Tongue (tissue), 3 donors: ENCODE results near the gene BABAM2. TPM values are rescaled to one million over a fixed set of nuclear protein-coding genes. Genes with fewer than 3 reads are reported as not detected.

ENCODE experiments used
- DNase-seq: peaks from one replicate; pipeline ENCODE4 v3.0.0-alpha.2; 2015
- small RNA-seq: library from RNA; depleted of rRNA; stranded (forward); fragments of <200 nt; gene quantifications from one replicate; pipeline ENCODE3, GENCODE V24; 2014; ENCODE audit warnings: low replicate concordance
- total RNA-seq: library from RNA; depleted of rRNA; stranded (reverse); fragments of >200 nt; gene quantifications from one replicate; pipeline ENCODE4 v1.2.3, GENCODE V29; 2014

The BABAM2 gene
- total RNA-seq, 1 donor from 2014 or later, result 16.1 TPM

DNA sequence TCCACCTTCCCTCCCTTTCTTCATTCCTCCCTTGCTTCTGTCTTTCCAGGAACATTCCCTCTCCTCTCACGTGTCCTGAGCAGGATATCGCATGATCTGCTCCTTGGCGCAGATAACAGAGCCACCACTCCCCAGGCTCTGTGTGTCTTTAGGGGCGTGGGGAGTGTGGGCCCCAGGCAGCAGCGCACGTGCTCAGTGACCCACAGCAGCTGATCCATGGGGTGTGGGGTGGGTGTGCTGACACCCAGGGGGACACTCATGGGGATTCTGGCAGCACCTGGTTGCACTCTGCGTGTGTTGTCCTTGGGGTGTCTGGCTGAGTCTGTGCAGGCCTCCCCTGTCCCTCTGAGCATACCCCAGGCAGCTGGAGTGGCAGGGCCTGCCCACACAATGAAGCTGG lies 492.2 kb downstream of the BABAM2 start:
- DNase-seq, result no peak

DNA sequence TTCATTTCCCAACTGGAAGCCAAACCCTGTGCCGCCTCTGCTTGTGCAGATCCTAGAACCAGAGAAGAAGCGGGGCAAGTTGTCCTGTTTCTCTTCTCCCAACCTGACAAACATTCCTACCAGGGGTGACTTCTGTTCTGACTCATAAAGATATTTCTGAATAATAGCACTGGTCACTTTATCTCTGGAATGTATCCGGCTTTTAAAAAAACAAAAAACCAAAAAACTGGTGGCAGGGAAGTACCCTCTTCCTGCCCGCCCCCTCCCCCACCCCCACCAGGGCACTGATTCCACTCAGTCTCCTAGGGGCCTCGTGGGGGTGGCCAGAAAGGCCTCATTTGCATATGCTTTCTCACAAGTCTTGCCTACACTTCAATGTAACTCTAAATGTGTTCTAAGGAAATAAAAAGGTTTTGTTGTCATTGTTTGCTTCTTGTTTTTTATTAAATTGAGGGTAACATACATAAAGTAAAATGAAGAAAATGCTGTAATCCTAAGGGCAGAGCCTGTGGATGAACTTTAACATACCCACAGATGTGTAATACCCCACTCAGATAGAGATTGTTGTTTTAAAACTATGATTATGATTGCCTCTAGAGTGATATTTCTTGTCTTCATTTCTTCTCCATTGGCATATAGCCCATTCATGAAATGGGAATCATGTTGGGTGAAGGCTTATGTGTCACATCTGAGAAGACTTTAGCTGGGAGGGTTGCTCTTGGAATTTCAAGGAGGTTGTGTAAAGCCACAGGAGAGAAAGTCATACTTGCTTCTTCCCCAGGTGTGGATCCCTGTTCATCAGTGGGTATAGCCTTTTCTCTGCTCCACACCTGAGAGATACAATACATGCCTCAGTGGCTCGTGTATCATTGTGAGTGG lies 496.8 kb downstream of the BABAM2 start:
- DNase-seq, result no peak

Small RNA genes lying within 50 kb of the gene (small RNA-seq; reads per million reads assigned to genes)
- gene MIR4263 (not detected), gene RF02271 (not detected)

Other genes with a start within 250 kb of the BABAM2 start
- 22.4 TPM for gene SUPT7L, start 227.1 kb upstream of the BABAM2 start, total RNA-seq
- gene SLC4A1AP, start 226.8 kb upstream of the BABAM2 start, total RNA-seq, result 29.7 TPM
- 168 TPM for gene MRPL33, start 119.0 kb upstream of the BABAM2 start, total RNA-seq
- 0.62 TPM for gene RBKS, start 342 bp upstream of the BABAM2 start, total RNA-seq